Activated CD8-positive, alpha-beta T cell treated with anti-CD3 and anti-CD28 coated beads for 36 hours (primary cell): Measurements from ENCODE around the gene FGF3. TPM values are rescaled to one million over a fixed set of nuclear protein-coding genes. Genes with fewer than 3 reads are reported as not detected.

ENCODE experiments used
- ATAC-seq: fragments of 200-7000 bp; cut with Tn5 transposase; one replicate; pipeline ENCODE4 v1.10.0; 2021; ENCODE audit warnings: mild to moderate bottlenecking, moderate library complexity
- CTCF ChIA-PET: fragments of 350-600 bp; sonication (Branson Sonifier 250); formaldehyde crosslinking; loops from one replicate; lab custom pipeline; 2021; ENCODE audit warnings: antibody characterized with exemption; lab: Charles Lee
- POLR2A ChIA-PET: fragments of 350-600 bp; sonication (Branson Sonifier 250); formaldehyde crosslinking; loops from one replicate; lab custom pipeline; 2021; ENCODE audit warnings: antibody characterized with exemption; lab: Charles Lee
- DNase-seq: peaks from one replicate; pipeline ENCODE4 v3.0.0-alpha.2; 2020
- H3K27ac Mint-ChIP-seq: one replicate; pipeline ENCODE4 v1.8.0; 2021; ENCODE audit warnings: mild to moderate bottlenecking, mixed read lengths
- H3K27me3 Mint-ChIP-seq: one replicate; pipeline ENCODE4 v1.8.0; 2021; ENCODE audit warnings: mixed read lengths
- H3K36me3 Mint-ChIP-seq: one replicate; pipeline ENCODE4 v1.8.0; 2021; ENCODE audit warnings: low read depth, mixed read lengths
- H3K4me1 Mint-ChIP-seq: one replicate; pipeline ENCODE4 v1.8.0; 2021; ENCODE audit warnings: low read depth, mixed read lengths
- H3K4me3 Mint-ChIP-seq: one replicate; pipeline ENCODE4 v1.8.0; 2021; ENCODE audit warnings: mild to moderate bottlenecking, moderate library complexity, mixed read lengths
- H3K9me3 Mint-ChIP-seq: one replicate; pipeline ENCODE4 v1.8.0; 2021; ENCODE audit warnings: mixed read lengths
- CTCF ChIP-seq: fragments of 200-600 bp; IDR thresholded peaks from one replicate; pipeline ENCODE4 v1.8.0; 2022; ENCODE audit warnings: antibody characterized with exemption, mild to moderate bottlenecking
- intact Hi-C: fragments of 100-400 bp; cut with micrococcal nuclease; formaldehyde crosslinking; loops from one replicate; pipeline ENCODE4 v1.10.0; 2022
- total RNA-seq, 2 experiments: library from RNA; stranded (reverse); gene quantifications; one replicate each; pipeline ENCODE4 v1.2.3, GENCODE V29; 2021

Gene FGF3
- total RNA-seq, 2 experiments from 2014 or later: not detected

- intact Hi-C loops: no loop called here
Measured at GRCh38 chr11:69841170-69841858, 22.1 kb upstream of the FGF3 start.

GRCh38 chr11:69840371-69841169, 21.4 kb upstream of the FGF3 start:
- Mint-ChIP-seq H3K4me3 (no peak overlapping the region), H3K27ac (no peak overlapping the region), H3K36me3 (no peaks in the 10 kb centered on the region), H3K4me1 (no peaks in the 10 kb centered on the region), H3K9me3 (no peaks in the 10 kb centered on the region), H3K27me3 (peaks cover 19% of the 10 kb centered on the region)
- ChIA-PET CTCF (no interaction called here), POLR2A (no interaction called here)
- DNase-seq: no peak
- intact Hi-C loops: no loop called here
- TF ChIP-seq CTCF: no peak
- no peak for ATAC-seq

More at GRCh38 chr11:69841170-69841858, 22.1 kb upstream of the FGF3 start:
- no peaks in the 10 kb centered on the region for H3K36me3 Mint-ChIP-seq
- no peak for DNase-seq
- H3K27ac Mint-ChIP-seq: no peak overlapping the region
- CTCF ChIA-PET: no interaction called here
- H3K4me1 Mint-ChIP-seq: no peaks in the 10 kb centered on the region
- no peak overlapping the region for H3K4me3 Mint-ChIP-seq
- no peak for TF ChIP-seq CTCF
- no peak for ATAC-seq
- H3K27me3 Mint-ChIP-seq: peaks cover 12% of the 10 kb centered on the region
- POLR2A ChIA-PET: no interaction called here
- H3K9me3 Mint-ChIP-seq: no peaks in the 10 kb centered on the region

- H3K4me1 Mint-ChIP-seq: no peaks in the 10 kb centered on the region
- no peak for ATAC-seq
Measured at GRCh38 chr11:69839516-69839915, 20.3 kb upstream of the FGF3 start.

GRCh38 chr11:69837791-69838190, 18.6 kb upstream of the FGF3 start:
- intact Hi-C loops: no loop called here
- H3K4me1 Mint-ChIP-seq: no peaks in the 10 kb centered on the region
- CTCF ChIA-PET: no interaction called here
- ATAC-seq (no peak), DNase-seq (no peak)
- H3K27ac Mint-ChIP-seq: no peak overlapping the region
- TF ChIP-seq CTCF: no peak
- no peak overlapping the region for H3K4me3 Mint-ChIP-seq
- no peaks in the 10 kb centered on the region for H3K9me3 Mint-ChIP-seq
- POLR2A ChIA-PET: no interaction called here
- H3K27me3 Mint-ChIP-seq: peaks cover 32% of the 10 kb centered on the region
- H3K36me3 Mint-ChIP-seq: no peaks in the 10 kb centered on the region

More at GRCh38 chr11:69839516-69839915, 20.3 kb upstream of the FGF3 start:
- no peak for TF ChIP-seq CTCF
- Mint-ChIP-seq H3K9me3 (no peaks in the 10 kb centered on the region), H3K4me3 (no peak overlapping the region), H3K36me3 (no peaks in the 10 kb centered on the region), H3K27me3 (peaks cover 23% of the 10 kb centered on the region), H3K27ac (no peak overlapping the region)
- CTCF ChIA-PET: no interaction called here
- intact Hi-C loops: no loop called here
- POLR2A ChIA-PET: no interaction called here
- no peak for DNase-seq

- no peak for DNase-seq
- no peaks in the 10 kb centered on the region for H3K36me3 Mint-ChIP-seq
- no peak for TF ChIP-seq CTCF
Measured at GRCh38 chr11:69836401-69836800, 17.2 kb upstream of the FGF3 start.

More at GRCh38 chr11:69836401-69836800, 17.2 kb upstream of the FGF3 start:
- Mint-ChIP-seq H3K27me3 (peaks cover 33% of the 10 kb centered on the region), H3K9me3 (no peaks in the 10 kb centered on the region), H3K4me1 (no peaks in the 10 kb centered on the region), H3K27ac (no peak overlapping the region), H3K4me3 (no peak overlapping the region)
- CTCF ChIA-PET: no interaction called here
- intact Hi-C loops: no loop called here
- POLR2A ChIA-PET: no interaction called here
- no peak for ATAC-seq
